Endothelial cell of umbilical vein (primary cell): Measurements from ENCODE around the gene KCNJ16.

Experiments used
- CTCF ChIP-seq, 2 donors: IDR thresholded peaks; 1 replicate in 1 of 2; 2 replicates in 1 of 2; pipeline ENCODE4 v1.5.1; 2011; ENCODE audit warnings: low read length in 2 of 2, mild to moderate bottlenecking in 2 of 2, moderate library complexity in 2 of 2, control low read depth in 1 of 2, inconsistent platforms in 1 of 2, low read depth in 1 of 2; ENCODE audit not compliant: insufficient read depth in 1 of 2; ENCODE audit errors: extremely low read depth in 1 of 2
- EZH2 ChIP-seq: IDR thresholded peaks from 2 replicates; pipeline ENCODE4 v1.6.1; 2012; ENCODE audit warnings: borderline replicate concordance, low read depth, mild to moderate bottlenecking, moderate library complexity, low read length, inconsistent platforms; ENCODE audit not compliant: severe bottlenecking
- GATA2 ChIP-seq: IDR thresholded peaks from 2 replicates; pipeline ENCODE4 v1.7.0; 2011; ENCODE audit warnings: low read depth, mild to moderate bottlenecking, moderate library complexity, mixed read lengths, low read length; ENCODE audit not compliant: insufficient read length, insufficient read depth
- JUN ChIP-seq: IDR thresholded peaks from 2 replicates; pipeline ENCODE4 v1.6.1; 2011; ENCODE audit warnings: borderline replicate concordance, low read depth; ENCODE audit not compliant: insufficient read length, insufficient read depth
- MAX ChIP-seq: IDR thresholded peaks from 2 replicates; pipeline ENCODE4 v1.6.1; 2011; ENCODE audit not compliant: insufficient read depth, insufficient read length
- POLR2A ChIP-seq: IDR thresholded peaks from 2 replicates; pipeline ENCODE4 v1.6.1; 2012; ENCODE audit warnings: low read depth, mild to moderate bottlenecking, control low read depth, low read length
- POLR2AphosphoS5 ChIP-seq: IDR thresholded peaks from 2 replicates; pipeline ENCODE4 v1.6.1; 2012; ENCODE audit warnings: low read depth, mild to moderate bottlenecking, control low read depth, low read length, moderate library complexity; ENCODE audit not compliant: insufficient read depth

- TF ChIP-seq CTCF (IDR thresholded peaks at IDR 0.05; ENCODE audit: extremely low read depth in 1 of 2, insufficient read depth in 1 of 2, low read depth in 1 of 2, low read length in 2 of 2) (no peak), EZH2 (no peak), POLR2A (no peak), MAX (no peak), POLR2AphosphoS5 (no peak), GATA2 (no peak), JUN (no peak)
Measured at GRCh38 chr17:70158591-70158990, 83.6 kb downstream of the KCNJ16 start.
